Measurements from ENCODE around the gene MCF2L. TPM values are rescaled to one million over a fixed set of nuclear protein-coding genes. Genes with fewer than 3 reads are reported as not detected.
"Not testable (repeated sequence)": the region's sequence is repeated elsewhere in the genome, so short reads cannot be mapped to it uniquely, and the experiment has no call there.

The MCF2L gene
- polyA plus RNA-seq, 2 donors, result 10.9 to 19.4 TPM

DNA sequence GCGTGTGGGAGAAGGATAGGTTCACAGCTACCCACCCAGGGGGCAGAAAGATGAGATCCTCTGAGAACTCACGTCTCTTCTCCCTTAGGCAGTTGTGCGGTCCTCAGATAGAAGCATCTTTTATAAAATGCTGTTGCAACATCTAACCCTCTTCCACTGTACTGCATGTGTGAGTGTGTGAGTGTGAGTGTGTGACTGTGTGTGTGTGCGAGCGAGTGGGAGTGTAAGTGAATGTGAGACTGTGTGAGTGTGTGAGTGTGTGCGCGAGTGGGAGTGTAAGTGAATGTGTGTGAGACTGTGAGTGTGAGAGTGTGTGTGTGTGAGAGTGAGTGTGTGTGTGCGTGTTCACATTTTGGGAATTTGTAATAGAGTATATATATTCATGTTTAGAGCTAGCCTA lies 81.0 kb downstream of the MCF2L start:
- H3K27ac ChIP-seq (ENCODE audit: low read depth in 2 of 2, low read length in 1 of 2), result no peak overlapping the region
- H3K36me3 ChIP-seq (ENCODE audit: control insufficient read depth in 2 of 2, insufficient read depth in 2 of 2, low read length in 1 of 2), result peaks cover 0 to 7% of the 10 kb centered on the region in 2 donors
- H3K4me3 ChIP-seq (ENCODE audit: low read depth in 1 of 2, low read length in 2 of 2), result no peak overlapping the region
- no peaks in the 10 kb centered on the region for H3K27me3 ChIP-seq (ENCODE audit: control insufficient read depth in 1 of 2, insufficient read depth in 2 of 2, low read length in 2 of 2)
- WGBS, 2 donors, result 61 to 62% methylated on average over 8 of the region's 8 CpGs
- H3K4me1 ChIP-seq (ENCODE audit: control insufficient read depth in 2 of 2, insufficient read depth in 2 of 2, low read length in 1 of 2), result peaks cover 0 to 6% of the 10 kb centered on the region in 2 donors
- H3K9me3 ChIP-seq (ENCODE audit: control insufficient read depth in 2 of 2, insufficient read depth in 1 of 2, low read depth in 1 of 2, low read length in 1 of 2), result no peaks in the 10 kb centered on the region

DNA sequence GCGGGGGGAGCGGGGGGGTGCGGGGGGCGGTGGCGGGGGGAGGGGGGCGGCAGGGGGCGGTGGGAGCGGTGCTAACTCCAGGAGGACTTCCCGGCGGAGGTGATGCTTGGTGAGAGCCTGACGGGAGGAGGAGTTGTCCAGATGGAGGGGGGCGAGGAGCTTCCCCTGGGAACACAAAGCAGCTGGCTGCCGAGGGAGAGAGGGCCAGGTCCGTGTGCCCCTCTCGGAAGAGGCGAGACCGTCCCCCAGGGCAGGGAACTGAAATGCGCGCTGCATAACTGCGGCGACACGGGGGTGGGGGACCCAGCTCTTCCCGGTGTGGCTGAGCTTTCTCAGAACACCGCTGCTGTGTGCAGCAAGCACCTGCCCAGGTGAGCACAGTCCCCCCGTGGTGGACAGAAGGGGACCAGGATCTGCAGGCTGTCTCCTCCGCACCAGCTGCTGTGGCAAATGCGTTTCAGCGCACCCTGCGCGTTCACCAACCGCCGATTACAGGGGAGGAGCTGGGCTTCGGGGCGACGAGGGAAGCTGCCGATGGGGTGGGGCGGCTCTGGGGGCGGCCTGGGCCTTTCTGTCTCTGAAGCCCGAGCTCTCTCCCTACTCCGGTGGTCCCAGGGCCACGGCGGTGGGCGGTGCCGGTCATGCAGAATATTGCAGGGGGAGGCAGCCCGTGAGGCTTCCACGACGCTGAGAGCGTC lies 81.9 kb downstream of the MCF2L start:
- H3K4me1 ChIP-seq (ENCODE audit: control insufficient read depth in 2 of 2, insufficient read depth in 2 of 2, low read length in 1 of 2), result peaks cover 0 to 6% of the 10 kb centered on the region in 2 donors
- no peak overlapping the region for H3K27ac ChIP-seq (ENCODE audit: low read depth in 2 of 2, low read length in 1 of 2)
- H3K36me3 ChIP-seq (ENCODE audit: control insufficient read depth in 2 of 2, insufficient read depth in 2 of 2, low read length in 1 of 2), result peaks cover 0 to 7% of the 10 kb centered on the region in 2 donors
- H3K4me3 ChIP-seq (ENCODE audit: low read depth in 1 of 2, low read length in 2 of 2), result no peak overlapping the region
- H3K9me3 ChIP-seq (ENCODE audit: control insufficient read depth in 2 of 2, insufficient read depth in 1 of 2, low read depth in 1 of 2, low read length in 1 of 2), result no peaks in the 10 kb centered on the region
- no peaks in the 10 kb centered on the region for H3K27me3 ChIP-seq (ENCODE audit: control insufficient read depth in 1 of 2, insufficient read depth in 2 of 2, low read length in 2 of 2)
- 70 to 76% methylated on average over 35 to 43 of the region's 48 CpGs for WGBS, 2 donors

DNA sequence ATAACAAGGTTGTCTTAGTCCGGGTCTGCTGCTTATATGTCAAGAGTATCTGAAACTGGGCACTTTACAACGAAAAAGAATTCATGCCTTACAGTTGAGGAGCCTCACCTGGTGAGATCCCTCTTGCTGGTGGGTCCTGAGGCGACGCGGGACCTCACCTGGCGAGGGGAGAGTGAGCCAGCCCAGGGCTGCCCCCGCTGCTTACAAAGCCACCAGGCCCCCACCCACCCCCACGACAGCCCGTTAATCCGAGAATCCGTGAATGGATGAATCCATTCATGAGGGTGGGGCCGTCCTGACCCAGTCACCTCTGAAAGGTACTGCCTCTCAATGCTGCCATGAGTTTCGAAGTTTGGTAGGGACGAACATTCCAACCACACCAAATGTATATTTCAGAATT lies 82.6 kb downstream of the MCF2L start:
- peaks cover 0 to 6% of the 10 kb centered on the region in 2 donors for H3K4me1 ChIP-seq (ENCODE audit: control insufficient read depth in 2 of 2, insufficient read depth in 2 of 2, low read length in 1 of 2)
- no peaks in the 10 kb centered on the region for H3K27me3 ChIP-seq (ENCODE audit: control insufficient read depth in 1 of 2, insufficient read depth in 2 of 2, low read length in 2 of 2)
- no peaks in the 10 kb centered on the region for H3K9me3 ChIP-seq (ENCODE audit: control insufficient read depth in 2 of 2, insufficient read depth in 1 of 2, low read depth in 1 of 2, low read length in 1 of 2)
- no peak overlapping the region for H3K4me3 ChIP-seq (ENCODE audit: low read depth in 1 of 2, low read length in 2 of 2)
- H3K27ac ChIP-seq (ENCODE audit: low read depth in 2 of 2, low read length in 1 of 2), result no peak overlapping the region
- 88 to 91% methylated on average over 14 of the region's 14 CpGs for WGBS, 2 donors
- H3K36me3 ChIP-seq (ENCODE audit: control insufficient read depth in 2 of 2, insufficient read depth in 2 of 2, low read length in 1 of 2), result peaks cover 0 to 6% of the 10 kb centered on the region in 2 donors

DNA sequence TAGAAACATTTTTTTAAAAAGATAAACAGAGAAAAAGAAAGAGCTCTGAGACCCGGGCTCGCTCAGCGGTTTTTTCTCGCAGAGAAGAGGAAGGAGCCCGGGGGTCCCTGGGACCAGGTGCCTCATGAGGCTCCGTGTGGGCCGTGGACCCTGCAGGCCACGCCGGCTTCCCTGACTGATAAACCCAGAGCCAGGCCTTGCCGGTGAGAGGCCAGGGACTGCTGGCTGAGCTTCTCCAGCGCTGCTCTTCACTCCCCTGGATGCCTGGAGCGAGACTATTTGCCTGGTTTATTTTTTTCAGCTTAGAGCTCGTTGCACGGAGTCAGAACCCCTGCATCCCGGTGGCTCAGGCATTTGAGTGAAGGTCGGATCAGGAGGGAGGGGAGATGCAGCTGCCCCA lies 83.2 kb downstream of the MCF2L start:
- H3K4me3 ChIP-seq (ENCODE audit: low read depth in 1 of 2, low read length in 2 of 2), result no peak overlapping the region
- H3K36me3 ChIP-seq (ENCODE audit: control insufficient read depth in 2 of 2, insufficient read depth in 2 of 2, low read length in 1 of 2), result peaks cover 0 to 5% of the 10 kb centered on the region in 2 donors
- H3K9me3 ChIP-seq (ENCODE audit: control insufficient read depth in 2 of 2, insufficient read depth in 1 of 2, low read depth in 1 of 2, low read length in 1 of 2), result no peaks in the 10 kb centered on the region
- no peak overlapping the region for H3K27ac ChIP-seq (ENCODE audit: low read depth in 2 of 2, low read length in 1 of 2)
- H3K27me3 ChIP-seq (ENCODE audit: control insufficient read depth in 1 of 2, insufficient read depth in 2 of 2, low read length in 2 of 2), result no peaks in the 10 kb centered on the region
- 85 to 88% methylated on average over 16 of the region's 16 CpGs for WGBS, 2 donors
- peaks cover 0 to 6% of the 10 kb centered on the region in 2 donors for H3K4me1 ChIP-seq (ENCODE audit: control insufficient read depth in 2 of 2, insufficient read depth in 2 of 2, low read length in 1 of 2)

DNA sequence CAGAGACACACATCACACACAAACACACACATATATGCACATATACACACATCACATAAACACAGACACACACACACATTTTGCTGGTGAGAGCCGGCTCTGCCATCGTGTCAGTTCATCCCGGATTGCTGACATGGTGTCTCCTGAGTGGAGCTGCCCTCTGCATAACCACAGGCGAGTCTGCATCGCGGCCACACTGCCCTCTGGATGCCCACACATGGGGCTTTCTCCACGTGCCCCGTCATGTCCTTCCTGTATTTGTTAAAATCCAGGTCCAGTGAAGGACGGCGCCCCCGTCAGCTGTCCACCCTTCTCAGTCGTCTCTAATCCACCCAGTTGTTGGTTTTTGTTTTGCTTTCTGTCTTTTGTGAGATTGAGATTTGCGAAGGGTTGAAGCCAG lies 84.0 kb downstream of the MCF2L start:
- no peaks in the 10 kb centered on the region for H3K36me3 ChIP-seq (ENCODE audit: control insufficient read depth in 2 of 2, insufficient read depth in 2 of 2, low read length in 1 of 2)
- H3K27ac ChIP-seq (ENCODE audit: low read depth in 2 of 2, low read length in 1 of 2), result no peak overlapping the region
- peaks cover 0 to under 1% of the 10 kb centered on the region in 2 donors for H3K9me3 ChIP-seq (ENCODE audit: control insufficient read depth in 2 of 2, insufficient read depth in 1 of 2, low read depth in 1 of 2, low read length in 1 of 2)
- 87 to 88% methylated on average over 13 of the region's 13 CpGs for WGBS, 2 donors
- H3K4me1 ChIP-seq (ENCODE audit: control insufficient read depth in 2 of 2, insufficient read depth in 2 of 2, low read length in 1 of 2), result peaks cover 0 to 6% of the 10 kb centered on the region in 2 donors
- no peak overlapping the region for H3K4me3 ChIP-seq (ENCODE audit: low read depth in 1 of 2, low read length in 2 of 2)
- no peaks in the 10 kb centered on the region for H3K27me3 ChIP-seq (ENCODE audit: control insufficient read depth in 1 of 2, insufficient read depth in 2 of 2, low read length in 2 of 2)

DNA sequence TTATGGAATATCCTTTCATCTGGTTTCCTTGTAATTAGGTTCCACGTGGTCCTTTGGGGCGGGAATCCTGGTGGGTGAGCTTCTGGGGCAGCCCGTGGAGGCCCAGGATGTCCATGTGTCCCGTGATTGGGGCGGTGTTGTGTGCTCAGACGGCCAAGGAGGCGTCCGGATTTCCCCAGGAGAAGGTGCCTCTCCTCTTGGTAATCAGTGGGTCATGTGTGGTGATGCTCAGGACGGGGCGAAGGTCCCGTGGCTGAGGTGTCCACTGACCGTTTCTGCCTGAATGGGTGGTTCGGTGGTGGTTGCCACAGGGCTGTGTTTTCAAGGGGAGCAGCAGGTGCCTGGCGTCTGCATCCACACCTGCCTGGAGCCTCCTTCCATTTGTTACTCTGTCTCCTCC lies 84.4 kb downstream of the MCF2L start:
- H3K36me3 ChIP-seq (ENCODE audit: control insufficient read depth in 2 of 2, insufficient read depth in 2 of 2, low read length in 1 of 2), result no peaks in the 10 kb centered on the region
- no peaks in the 10 kb centered on the region for H3K27me3 ChIP-seq (ENCODE audit: control insufficient read depth in 1 of 2, insufficient read depth in 2 of 2, low read length in 2 of 2)
- H3K27ac ChIP-seq (ENCODE audit: low read depth in 2 of 2, low read length in 1 of 2), result no peak overlapping the region
- H3K9me3 ChIP-seq (ENCODE audit: control insufficient read depth in 2 of 2, insufficient read depth in 1 of 2, low read depth in 1 of 2, low read length in 1 of 2), result peaks cover 0 to 4% of the 10 kb centered on the region in 2 donors
- H3K4me3 ChIP-seq (ENCODE audit: low read depth in 1 of 2, low read length in 2 of 2), result no peak overlapping the region
- 89 to 91% methylated on average over 14 of the region's 14 CpGs for WGBS, 2 donors
- H3K4me1 ChIP-seq (ENCODE audit: control insufficient read depth in 2 of 2, insufficient read depth in 2 of 2, low read length in 1 of 2), result peaks cover 0 to 6% of the 10 kb centered on the region in 2 donors

DNA sequence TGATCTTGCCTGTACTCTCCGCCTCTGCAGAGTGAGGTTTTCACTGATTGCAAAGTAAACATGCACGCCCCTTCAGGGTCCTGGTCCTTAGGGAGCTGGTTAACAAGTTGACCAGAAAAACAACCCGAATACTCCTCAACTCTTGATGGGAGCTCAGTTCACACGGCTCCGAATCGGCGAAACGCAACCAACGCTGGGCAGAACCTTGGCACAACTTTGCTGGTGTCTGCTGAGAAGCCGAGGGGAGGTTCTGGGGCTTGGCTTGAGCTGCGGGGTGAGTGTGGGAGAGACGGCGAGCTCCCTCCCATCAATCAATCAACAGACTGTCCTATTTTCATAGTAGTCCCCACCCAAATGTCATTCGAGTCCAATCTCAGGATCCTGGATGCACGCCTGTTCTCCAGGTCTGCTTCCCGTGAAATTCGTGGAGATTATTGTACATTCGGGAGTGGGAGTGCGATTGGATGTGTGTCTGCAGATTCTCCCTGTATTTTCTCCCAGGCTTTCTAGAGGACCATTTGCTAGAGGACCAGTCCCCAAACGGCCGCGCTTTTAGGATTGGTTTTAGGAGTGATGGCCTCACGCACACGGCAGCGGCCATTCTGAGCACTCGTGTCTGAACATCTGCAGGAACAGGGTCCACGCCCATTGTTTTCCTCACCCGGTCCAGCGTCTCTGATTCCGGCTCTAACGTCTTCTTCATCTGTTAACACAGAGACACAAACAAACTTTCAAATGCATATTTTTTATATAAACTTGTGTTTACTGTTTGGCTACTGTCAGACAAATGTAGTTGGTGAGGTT lies 85.0 kb downstream of the MCF2L start:
- WGBS, 2 donors, result 84 to 85% methylated on average over 31 of the region's 31 CpGs
- peaks cover 0 to 6% of the 10 kb centered on the region in 2 donors for H3K4me1 ChIP-seq (ENCODE audit: control insufficient read depth in 2 of 2, insufficient read depth in 2 of 2, low read length in 1 of 2)
- H3K36me3 ChIP-seq (ENCODE audit: control insufficient read depth in 2 of 2, insufficient read depth in 2 of 2, low read length in 1 of 2), result no peaks in the 10 kb centered on the region
- no peak overlapping the region for H3K27ac ChIP-seq (ENCODE audit: low read depth in 2 of 2, low read length in 1 of 2)
- no peak overlapping the region for H3K4me3 ChIP-seq (ENCODE audit: low read depth in 1 of 2, low read length in 2 of 2)
- peaks cover 0 to 5% of the 10 kb centered on the region in 2 donors for H3K9me3 ChIP-seq (ENCODE audit: control insufficient read depth in 2 of 2, insufficient read depth in 1 of 2, low read depth in 1 of 2, low read length in 1 of 2)
- no peaks in the 10 kb centered on the region for H3K27me3 ChIP-seq (ENCODE audit: control insufficient read depth in 1 of 2, insufficient read depth in 2 of 2, low read length in 2 of 2)

DNA sequence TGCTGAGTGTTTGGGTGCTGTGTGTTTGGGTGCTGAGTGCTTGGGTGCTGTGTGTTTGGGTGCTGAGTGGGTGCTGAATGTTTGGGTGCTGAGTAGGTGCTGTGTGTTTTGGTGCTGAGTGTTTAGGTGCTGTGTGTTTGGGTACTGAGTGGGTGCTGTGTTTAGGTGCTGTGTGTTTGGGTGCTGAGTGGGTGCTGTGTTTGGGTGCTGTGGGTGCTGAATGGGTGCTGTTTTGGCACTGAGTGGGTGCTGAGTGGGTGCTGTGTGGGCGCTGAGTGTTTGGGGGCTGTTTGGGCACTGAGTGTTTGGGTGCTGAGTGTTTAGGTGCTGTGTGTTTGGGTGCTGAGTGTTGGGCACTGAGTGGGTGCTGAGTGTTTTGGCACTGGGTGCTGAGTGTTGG lies 88.1 kb downstream of the MCF2L start:
- Histone ChIP-seq H3K27ac (ENCODE audit: low read depth in 2 of 2, low read length in 1 of 2) (no peak overlapping the region), H3K9me3 (ENCODE audit: control insufficient read depth in 2 of 2, insufficient read depth in 1 of 2, low read depth in 1 of 2, low read length in 1 of 2) (peaks cover 0 to 5% of the 10 kb centered on the region in 2 donors), H3K4me3 (ENCODE audit: low read depth in 1 of 2, low read length in 2 of 2) (no peak overlapping the region), H3K27me3 (ENCODE audit: control insufficient read depth in 1 of 2, insufficient read depth in 2 of 2, low read length in 2 of 2) (no peaks in the 10 kb centered on the region), H3K4me1 (ENCODE audit: control insufficient read depth in 2 of 2, insufficient read depth in 2 of 2, low read length in 1 of 2) (no peaks in the 10 kb centered on the region), H3K36me3 (ENCODE audit: control insufficient read depth in 2 of 2, insufficient read depth in 2 of 2, low read length in 1 of 2) (peaks cover 0 to 2% of the 10 kb centered on the region in 2 donors)
- 96 to 100% methylated on average over 1 of the region's 1 CpG for WGBS, 2 donors

DNA sequence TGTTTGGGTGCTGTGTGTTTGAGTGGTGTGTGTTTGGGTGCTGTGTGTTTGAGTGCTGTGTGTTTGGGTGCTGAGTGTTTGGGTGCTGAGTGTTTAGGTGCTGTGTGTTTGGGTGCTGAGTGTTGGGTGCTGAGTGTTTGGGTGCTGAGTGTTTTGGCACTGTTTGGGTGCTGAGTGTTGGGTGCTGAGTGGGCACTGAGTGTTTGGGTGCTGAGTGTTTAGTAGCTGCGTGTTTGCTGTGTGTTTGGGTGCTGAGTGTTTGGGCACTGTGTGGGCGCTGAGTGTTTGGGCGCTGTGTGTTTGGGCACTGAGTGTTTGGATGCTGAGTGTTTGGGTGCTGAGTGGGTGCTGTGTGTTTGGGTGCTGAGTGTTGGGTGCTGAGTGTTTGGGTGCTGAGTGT lies 88.5 kb downstream of the MCF2L start:
- not testable (repeated sequence) for H3K9me3 ChIP-seq (ENCODE audit: control insufficient read depth in 2 of 2, insufficient read depth in 1 of 2, low read depth in 1 of 2, low read length in 1 of 2); H3K27me3 ChIP-seq (ENCODE audit: control insufficient read depth in 1 of 2, insufficient read depth in 2 of 2, low read length in 2 of 2); H3K4me3 ChIP-seq (ENCODE audit: low read depth in 1 of 2, low read length in 2 of 2); H3K4me1 ChIP-seq (ENCODE audit: control insufficient read depth in 2 of 2, insufficient read depth in 2 of 2, low read length in 1 of 2); H3K36me3 ChIP-seq (ENCODE audit: control insufficient read depth in 2 of 2, insufficient read depth in 2 of 2, low read length in 1 of 2); H3K27ac ChIP-seq (ENCODE audit: low read depth in 2 of 2, low read length in 1 of 2)
- WGBS, 2 donors, result 99 to 100% methylated on average over 3 of the region's 3 CpGs

All from esophagus (tissue), 2 donors.